H1 (cell line): ENCODE data around the gene ADAMTS3. TPM values are rescaled to one million over a fixed set of nuclear protein-coding genes. Genes with fewer than 3 reads are reported as not detected.

Experiments
- CTCF ChIA-PET: fragments of 300-600 bp; sonication (Branson Sonifier 250); formaldehyde crosslinking; loops from one replicate; lab custom pipeline; 2021; ENCODE audit not compliant: partially characterized antibody; lab: Charles Lee
- POLR2A ChIA-PET: fragments of 300-600 bp; sonication (Branson Sonifier 250); formaldehyde crosslinking; loops from one replicate; lab custom pipeline; 2021; ENCODE audit warnings: inconsistent platforms; ENCODE audit not compliant: partially characterized antibody; lab: Charles Lee
- DNase-seq, 2 experiments: peaks; one replicate each; pipeline versions ENCODE4 v3.0.0 to v3.0.0-alpha.2; 2010 to 2022; ENCODE audit warnings: low spot score in 2 of 2, low read depth in 1 of 2, mixed read lengths in 1 of 2
- FAIRE-seq: peaks from 2 replicates; lab custom pipeline; 2011; peaks lifted over from hg19 to GRCh38; lab: Jason Lieb, UNC
- H2AFZ ChIP-seq: 2 replicates; pipeline ENCODE4 v1.8.1; 2012; ENCODE audit warnings: low read length, inconsistent platforms
- H2AK5ac ChIP-seq: 2 replicates; pipeline ENCODE4 v1.6.1; 2013; ENCODE audit warnings: low read depth, low read length
- H2BK120ac ChIP-seq: replicated peaks from 2 replicates; pipeline ENCODE3; 2013; ENCODE audit warnings: low read depth, low read length, inconsistent platforms
- H2BK12ac ChIP-seq: 2 replicates; pipeline ENCODE4 v1.6.1; 2013; ENCODE audit warnings: low read depth, low read length
- H2BK15ac ChIP-seq: 2 replicates; pipeline ENCODE4 v1.6.1; 2013; ENCODE audit warnings: low read length
- H2BK20ac ChIP-seq: 2 replicates; pipeline ENCODE4 v1.6.1; 2013; ENCODE audit warnings: low read length
- H2BK5ac ChIP-seq: 2 replicates; pipeline ENCODE4 v1.6.1; 2013; ENCODE audit warnings: low read depth, low read length
- H3K14ac ChIP-seq: 2 replicates; pipeline ENCODE4 v1.6.1; 2013; ENCODE audit warnings: inconsistent platforms; ENCODE audit not compliant: insufficient read length
- H3K18ac ChIP-seq: 2 replicates; pipeline ENCODE4 v1.6.1; 2013; ENCODE audit warnings: low read length; ENCODE audit errors: extremely low read depth
- H3K23ac ChIP-seq: 2 replicates; pipeline ENCODE4 v1.6.1; 2013; ENCODE audit warnings: inconsistent platforms; ENCODE audit not compliant: insufficient read length
- H3K23me2 ChIP-seq: 2 replicates; pipeline ENCODE4 v1.6.1; 2013; ENCODE audit warnings: low read depth, low read length
- H3K27ac ChIP-seq: 2 replicates; pipeline ENCODE4 v1.6.1; 2011; ENCODE audit warnings: low read depth, low read length, inconsistent platforms
- H3K27me3 ChIP-seq, 4 experiments: replicated peaks in 1 of 4; 1 replicate in 1 of 4; 2 replicates in 3 of 4; pipeline versions ENCODE4 v1.6.1 to v1.8.1; 2011 to 2013; ENCODE audit warnings: low read length in 3 of 4, mild to moderate bottlenecking in 3 of 4, inconsistent platforms in 2 of 4, mixed read lengths in 2 of 4, moderate library complexity in 1 of 4; ENCODE audit not compliant: control insufficient read depth in 3 of 4, insufficient read depth in 3 of 4; ENCODE audit errors: extremely low read depth in 1 of 4
- H3K36me3 ChIP-seq, 4 experiments: 2 replicates each; pipeline versions ENCODE4 v1.6.1 to v1.8.1; 2011 to 2013; ENCODE audit warnings: mild to moderate bottlenecking in 4 of 4, low read length in 3 of 4, moderate library complexity in 2 of 4, control low read depth in 1 of 4, inconsistent platforms in 1 of 4; ENCODE audit not compliant: insufficient read depth in 4 of 4, control insufficient read depth in 2 of 4
- H3K4ac ChIP-seq: replicated peaks from 2 replicates; pipeline ENCODE3; 2013; ENCODE audit warnings: low read length, low read depth, mixed read lengths, inconsistent platforms; ENCODE audit not compliant: insufficient read length
- H3K4me1 ChIP-seq, 4 experiments: replicated peaks in 1 of 4; 1 replicate in 1 of 4; 2 replicates in 3 of 4; pipeline versions ENCODE4 v1.6.1 to v1.8.1; 2011 to 2013; ENCODE audit warnings: low read length in 3 of 4, inconsistent platforms in 2 of 4, mixed read lengths in 1 of 4; ENCODE audit not compliant: insufficient read depth in 4 of 4, control insufficient read depth in 3 of 4
- H3K4me2 ChIP-seq, 2 experiments: 2 replicates each; pipeline versions ENCODE4 v1.6.1 to v1.8.1; 2011 to 2013; ENCODE audit warnings: low read depth in 2 of 2, low read length in 2 of 2, control low read depth in 1 of 2, inconsistent platforms in 1 of 2, mild to moderate bottlenecking in 1 of 2; ENCODE audit not compliant: insufficient read depth in 1 of 2
- H3K4me3 ChIP-seq, 4 experiments: fragments of 200-600, 300-600 bp in 1 of 4; sonication (generic), shearing (Covaris generic), sonication (Bioruptor Twin) in 1 of 4; 2 replicates each; pipeline versions ENCODE4 v1.5.1 to v1.8.1; 2011 to 2016; ENCODE audit warnings: low read length in 4 of 4, low read depth in 3 of 4, control low read depth in 2 of 4, inconsistent platforms in 2 of 4, mild to moderate bottlenecking in 2 of 4, mixed read lengths in 1 of 4, moderate library complexity in 1 of 4; ENCODE audit not compliant: insufficient read depth in 2 of 4; ENCODE audit errors: extremely low read depth in 1 of 4
- H3K56ac ChIP-seq: replicated peaks from 2 replicates; pipeline ENCODE3; 2013; ENCODE audit warnings: low read depth, mild to moderate bottlenecking, mixed read lengths, low read length, inconsistent platforms; ENCODE audit not compliant: insufficient read length
- H3K79me1 ChIP-seq: 2 replicates; pipeline ENCODE4 v1.6.1; 2013; ENCODE audit warnings: low read depth, low read length, control low read depth
- H3K79me2 ChIP-seq, 2 experiments: 2 replicates each; pipeline versions ENCODE4 v1.6.1 to v1.8.1; 2012 to 2013; ENCODE audit warnings: low read length in 2 of 2, mild to moderate bottlenecking in 2 of 2, inconsistent platforms in 1 of 2; ENCODE audit not compliant: insufficient read depth in 2 of 2, control insufficient read depth in 1 of 2
- H3K9ac ChIP-seq, 4 experiments: replicated peaks in 1 of 4; 1 replicate in 1 of 4; 2 replicates in 3 of 4; pipeline versions ENCODE4 v1.6.1 to v1.8.1; 2011 to 2013; ENCODE audit warnings: low read depth in 3 of 4, low read length in 3 of 4, control low read depth in 2 of 4, mild to moderate bottlenecking in 2 of 4, moderate library complexity in 2 of 4, inconsistent platforms in 1 of 4; ENCODE audit errors: extremely low read depth in 1 of 4
- H3K9me3 ChIP-seq, 2 experiments: 2 replicates each; pipeline versions ENCODE4 v1.6.1 to v1.8.1; 2012 to 2013; ENCODE audit warnings: mild to moderate bottlenecking in 2 of 2, moderate library complexity in 2 of 2, control low read depth in 1 of 2, inconsistent platforms in 1 of 2, low read depth in 1 of 2, low read length in 1 of 2, mixed read lengths in 1 of 2; ENCODE audit not compliant: insufficient read depth in 2 of 2
- H4K20me1 ChIP-seq, 2 experiments: replicated peaks in 1 of 2; 2 replicates each; pipeline versions ENCODE3 to v1.8.1; 2011 to 2013; ENCODE audit warnings: inconsistent platforms in 2 of 2, low read length in 2 of 2, mild to moderate bottlenecking in 1 of 2; ENCODE audit not compliant: insufficient read depth in 2 of 2, control insufficient read depth in 1 of 2
- H4K5ac ChIP-seq: 2 replicates; pipeline ENCODE4 v1.6.1; 2013; ENCODE audit warnings: low read length, low read depth, mixed read lengths, inconsistent platforms; ENCODE audit not compliant: insufficient read length
- H4K8ac ChIP-seq: 2 replicates; pipeline ENCODE4 v1.8.0; 2013; ENCODE audit warnings: mild to moderate bottlenecking, moderate library complexity, low read length, inconsistent platforms; ENCODE audit not compliant: insufficient read depth; ENCODE audit errors: extremely low read depth
- H4K91ac ChIP-seq: replicated peaks from 2 replicates; pipeline ENCODE3; 2013; ENCODE audit warnings: low read length, mixed read lengths, inconsistent platforms; ENCODE audit not compliant: insufficient read length
- GTF2F1 ChIP-seq: IDR thresholded peaks from 2 replicates; pipeline ENCODE4 v1.6.1; 2012; ENCODE audit warnings: low read depth, low read length, improper control_type of control experiment, borderline replicate concordance
- HDAC2 ChIP-seq, 2 experiments: fragments of 300-600 bp in 1 of 2; sonication (generic) in 1 of 2; IDR thresholded peaks; 2 replicates each; pipeline ENCODE4 v1.6.1; 2011 to 2012; ENCODE audit warnings: low read depth in 2 of 2, low read length in 2 of 2, mild to moderate bottlenecking in 2 of 2, moderate library complexity in 2 of 2, borderline replicate concordance in 1 of 2, inconsistent platforms in 1 of 2
- JUN ChIP-seq: IDR thresholded peaks from 2 replicates; pipeline ENCODE4 v1.6.1; 2011; ENCODE audit warnings: low read depth, mild to moderate bottlenecking, improper control_type of control experiment, low read length
- PHF8 ChIP-seq: fragments of 200-600 bp; sonication (generic); conservative IDR thresholded peaks from 2 replicates; pipeline ENCODE4 v1.7.1; 2012; ENCODE audit warnings: low read depth, mild to moderate bottlenecking, inconsistent platforms, low read length, moderate library complexity
- POLR2AphosphoS5 ChIP-seq: IDR thresholded peaks from 2 replicates; pipeline ENCODE4 v1.6.1; 2011; ENCODE audit warnings: low read depth, low read length
- YY1 ChIP-seq: IDR thresholded peaks from 2 replicates; pipeline ENCODE4 v1.6.1; 2011; ENCODE audit warnings: low read depth, mild to moderate bottlenecking, low read length
- polyA plus RNA-seq, 7 experiments: library from polyadenylated mRNA; depleted of rRNA in 3 of 7; stranded (reverse) in 5 of 7; unstranded in 2 of 7; fragments of >200 nt in 5 of 7; fragments of 200-250 nt in 2 of 7; gene quantifications; 1 replicate in 5 of 7; 2 replicates in 1 of 7; 4 replicates in 1 of 7; pipeline versions ENCODE4 v1.2.1 to v1.2.3, GENCODE V29; 2011 to 2013; ENCODE audit warnings: missing spikeins in 2 of 7, mixed read lengths in 2 of 7
- total RNA-seq: library from RNA; stranded (reverse); fragmentation: NEBNext Ultra II Directional; extraction: Animal tissue kit (Norgen Biotek cat#: 25700); gene quantifications from 2 replicates; pipeline ENCODE4 v1.2.1, GENCODE V29; 2021

ADAMTS3 gene
- total and polyA plus RNA-seq, 2 of the 8 experiments (the other 6 are each of a cell fraction or from before 2014, with no cell fraction given): 1.3 to 3.4 TPM

GRCh38 chr4:72376901-72377300 lies 192.1 kb downstream of the ADAMTS3 start:
- H3K4me1 ChIP-seq: no peaks in the 10 kb centered on the region

More at GRCh38 chr4:72376901-72377300, 192.1 kb downstream of the ADAMTS3 start:
- Histone ChIP-seq H3K79me2 (no peaks in the 10 kb centered on the region), H2AK5ac (no peak overlapping the region), H4K91ac (no peak overlapping the region), H3K4me2 (no peak overlapping the region), H3K36me3 (no peaks in the 10 kb centered on the region), H4K20me1 (no peaks in the 10 kb centered on the region), H3K4me3 (no peak overlapping the region), H3K18ac (no peak overlapping the region), H3K23ac (no peak overlapping the region), H3K23me2 (no peaks in the 10 kb centered on the region), H2BK15ac (no peak overlapping the region), H3K56ac (no peak overlapping the region), H3K79me1 (no peaks in the 10 kb centered on the region), H2BK20ac (no peak overlapping the region), H3K27ac (no peak overlapping the region), H2BK5ac (no peak overlapping the region), H2BK12ac (no peak overlapping the region), H3K14ac (no peak overlapping the region), H2BK120ac (no peak overlapping the region)
- POLR2A ChIA-PET: no interaction called here
- DNase-seq (no peak), FAIRE-seq (no peak)
- CTCF ChIA-PET: interaction anchor here (1.2 kb wide), 1 partner anchor 35 kb away, joined by 4 read pairs; no protein-coding TSS in a partner anchor
- no peak for TF ChIP-seq HDAC2 (IDR thresholded peaks at IDR 0.05; ENCODE audit: borderline replicate concordance in 1 of 2, low read depth in 2 of 2, low read length in 2 of 2)
- no peak for TF ChIP-seq PHF8
- TF ChIP-seq JUN: no peak
- TF ChIP-seq POLR2AphosphoS5: no peak
- TF ChIP-seq YY1: no peak
- no peak for TF ChIP-seq GTF2F1
- TF ChIP-seq, all 59 proteins: peak for 0
- H4K5ac ChIP-seq: no peak overlapping the region
- no peak overlapping the region for H3K9ac ChIP-seq
- H3K4ac ChIP-seq: no peak overlapping the region
- no peak overlapping the region for H2AFZ ChIP-seq
- no peaks in the 10 kb centered on the region for H3K9me3 ChIP-seq
- no peak overlapping the region for H4K8ac ChIP-seq
- no peaks in the 10 kb centered on the region for H3K27me3 ChIP-seq
